ENCODE results near the gene ITGA6. TPM values are rescaled to one million over a fixed set of nuclear protein-coding genes. Genes with fewer than 3 reads are reported as not detected.

ITGA6 gene
- total RNA-seq, 2 donors from 2014 or later = 90.0 to 210 TPM

DNA sequence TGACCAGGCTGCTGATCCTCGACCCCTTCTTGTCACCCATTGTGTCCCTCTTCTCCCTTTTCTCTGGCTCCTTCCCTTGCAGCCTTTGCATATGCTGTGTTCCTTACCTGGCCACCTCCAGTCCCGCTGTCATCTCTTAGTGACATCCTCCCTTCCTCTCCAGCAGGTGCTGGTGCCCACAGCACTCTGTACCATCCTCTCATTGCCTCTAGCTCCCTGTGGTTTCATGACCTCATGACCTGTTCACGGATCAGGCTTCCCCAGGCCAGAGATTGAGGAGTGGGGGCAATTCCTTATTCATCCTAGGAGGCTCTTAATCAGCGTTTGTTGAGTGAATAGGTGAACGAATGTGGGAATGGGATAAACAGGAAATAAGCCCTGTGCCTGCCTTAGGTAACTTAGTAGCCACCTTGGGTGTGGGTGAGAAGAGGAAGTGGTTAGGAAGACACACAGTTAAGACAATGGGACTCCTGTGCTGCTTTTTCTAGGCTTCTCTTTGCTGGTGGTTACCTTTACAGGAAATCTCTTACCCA, 35.5 kb downstream of the ITGA6 start:
- TF ChIP-seq POLR2A (IDR thresholded peaks at IDR 0.05) = no peak
- TF ChIP-seq, protein P1, sequence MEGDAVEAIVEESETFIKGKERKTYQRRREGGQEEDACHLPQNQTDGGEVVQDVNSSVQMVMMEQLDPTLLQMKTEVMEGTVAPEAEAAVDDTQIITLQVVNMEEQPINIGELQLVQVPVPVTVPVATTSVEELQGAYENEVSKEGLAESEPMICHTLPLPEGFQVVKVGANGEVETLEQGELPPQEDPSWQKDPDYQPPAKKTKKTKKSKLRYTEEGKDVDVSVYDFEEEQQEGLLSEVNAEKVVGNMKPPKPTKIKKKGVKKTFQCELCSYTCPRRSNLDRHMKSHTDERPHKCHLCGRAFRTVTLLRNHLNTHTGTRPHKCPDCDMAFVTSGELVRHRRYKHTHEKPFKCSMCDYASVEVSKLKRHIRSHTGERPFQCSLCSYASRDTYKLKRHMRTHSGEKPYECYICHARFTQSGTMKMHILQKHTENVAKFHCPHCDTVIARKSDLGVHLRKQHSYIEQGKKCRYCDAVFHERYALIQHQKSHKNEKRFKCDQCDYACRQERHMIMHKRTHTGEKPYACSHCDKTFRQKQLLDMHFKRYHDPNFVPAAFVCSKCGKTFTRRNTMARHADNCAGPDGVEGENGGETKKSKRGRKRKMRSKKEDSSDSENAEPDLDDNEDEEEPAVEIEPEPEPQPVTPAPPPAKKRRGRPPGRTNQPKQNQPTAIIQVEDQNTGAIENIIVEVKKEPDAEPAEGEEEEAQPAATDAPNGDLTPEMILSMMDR (IDR thresholded peaks at IDR 0.05) = no peak
- no peaks in the 10 kb centered on the region for H3K27me3 ChIP-seq
- peak overlapping the region; percentile 63 to 74 (median 66) for H3K27ac ChIP-seq
- intact Hi-C loops (cut with DNase I) = loop anchor here (5.0 kb wide), 1 partner anchor 291 kb away; no protein-coding TSS in a partner anchor
- no peak for DNase-seq
- no peaks in the 10 kb centered on the region for H3K9me3 ChIP-seq
- ATAC-seq = no peak
- H3K4me3 ChIP-seq = no peak overlapping the region
- WGBS, 2 donors = 48 to 53% methylated on average over 5 of the region's 5 CpGs
- no peaks in the 10 kb centered on the region for H3K36me3 ChIP-seq (replicated peaks in 1 of 2; ENCODE audit: insufficient read depth in 1 of 2, low read depth in 2 of 2)
- peaks cover 66% of the 10 kb centered on the region for H3K4me1 ChIP-seq

DNA sequence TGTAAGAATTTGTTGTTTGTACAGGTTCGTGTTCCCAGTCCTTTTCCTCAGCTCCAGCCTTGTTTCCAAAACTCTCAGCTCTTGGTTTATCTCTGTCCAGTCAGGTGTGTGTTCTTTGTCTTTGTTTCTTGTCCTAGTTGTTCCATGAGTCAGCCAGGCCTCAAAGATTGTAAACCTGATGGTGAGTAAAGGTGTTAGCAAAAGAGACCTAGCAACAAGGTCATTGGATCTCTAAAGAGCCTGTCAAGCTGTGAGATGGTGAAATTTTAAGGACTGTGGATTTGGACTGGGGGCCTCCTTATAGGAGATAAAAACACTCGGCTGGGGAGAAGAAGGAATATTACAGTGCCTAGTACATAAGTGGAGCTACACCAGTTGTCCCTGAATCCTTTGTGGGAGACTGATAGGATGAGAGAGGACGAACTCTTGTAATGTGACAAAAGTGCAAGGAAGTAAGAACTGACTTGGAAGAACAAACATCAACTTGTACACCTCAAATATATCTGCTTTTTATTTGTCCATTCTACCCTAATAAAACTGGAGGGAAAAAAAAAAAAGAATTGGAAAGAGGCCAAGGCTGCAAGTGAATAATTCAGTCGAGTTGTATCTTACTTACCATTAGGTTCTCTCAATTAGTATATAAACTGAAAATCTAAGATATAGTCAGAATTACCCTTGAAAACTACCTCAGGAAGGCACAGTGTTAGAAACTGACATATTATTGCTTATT, 37.2 kb downstream of the ITGA6 start:
- ATAC-seq (peak; percentile 73), DNase-seq (peak; percentile 24 to 75 (median 51))
- Histone ChIP-seq H3K9me3 (no peaks in the 10 kb centered on the region), H3K27me3 (no peaks in the 10 kb centered on the region), H3K27ac (peak overlapping the region; percentile 63 to 74 (median 66)), H3K4me3 (no peak overlapping the region), H3K36me3 (replicated peaks in 1 of 2; ENCODE audit: insufficient read depth in 1 of 2, low read depth in 2 of 2) (no peaks in the 10 kb centered on the region), H3K4me1 (peaks cover 62% of the 10 kb centered on the region)
- no peak for TF ChIP-seq POLR2A (IDR thresholded peaks at IDR 0.05)
- TF ChIP-seq, protein P1 (IDR thresholded peaks at IDR 0.05) = no peak
- intact Hi-C loops (cut with DNase I) = loop anchor here (5.0 kb wide), 1 partner anchor 292 kb away; no protein-coding TSS in a partner anchor
- 30 to 37% methylated on average over 4 of the region's 4 CpGs for WGBS, 2 donors

- peaks cover 53% of the 10 kb centered on the region for H3K4me1 ChIP-seq
- no peaks in the 10 kb centered on the region for H3K36me3 ChIP-seq (replicated peaks in 1 of 2; ENCODE audit: insufficient read depth in 1 of 2, low read depth in 2 of 2)
- H3K4me3 ChIP-seq = no peak overlapping the region
- H3K27ac ChIP-seq = peak overlapping the region; percentile 63 to 74 (median 66)
- no peaks in the 10 kb centered on the region for H3K27me3 ChIP-seq
- TF ChIP-seq, protein P1 (IDR thresholded peaks at IDR 0.05) = peak; percentile 37 to 96 (median 93)
- TF ChIP-seq POLR2A (IDR thresholded peaks at IDR 0.05) = peak in 1 of 3 donors; percentile 20
- H3K9me3 ChIP-seq = no peaks in the 10 kb centered on the region
- intact Hi-C loops (cut with DNase I) = no loop called here
- ATAC-seq (peak; percentile 75), DNase-seq (peak; percentile 83 to 89 (median 85))
- WGBS, 2 donors = 29 to 34% methylated on average over 24 of the region's 24 CpGs
Measured at GRCh38 chr2:172465417-172466334, 38.3 kb downstream of the ITGA6 start.

DNA sequence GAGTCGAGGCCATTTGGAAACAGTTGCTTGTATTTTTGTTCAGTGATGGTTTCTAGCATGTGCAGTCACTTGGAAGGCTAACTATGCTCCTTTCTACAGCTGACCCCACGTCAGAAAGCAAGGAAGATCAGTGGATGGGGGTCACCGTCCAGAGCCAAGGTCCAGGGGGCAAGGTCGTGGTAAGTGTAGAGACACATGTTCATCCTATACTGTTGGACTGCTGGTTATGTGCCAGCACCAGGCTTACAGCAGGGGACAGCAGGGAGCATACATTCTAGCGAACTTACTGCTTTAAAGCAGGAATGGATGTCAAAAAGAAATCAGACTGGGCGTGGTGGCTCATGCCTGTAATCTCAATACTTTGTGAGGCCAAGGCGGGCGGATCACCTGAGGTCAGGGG, 40.0 kb downstream of the ITGA6 start:
- WGBS, 2 donors = 66 to 70% methylated on average over 8 of the region's 8 CpGs
- Histone ChIP-seq H3K4me1 (peaks cover 36% of the 10 kb centered on the region), H3K27ac (no peak overlapping the region), H3K4me3 (no peak overlapping the region), H3K36me3 (replicated peaks in 1 of 2; ENCODE audit: insufficient read depth in 1 of 2, low read depth in 2 of 2) (peaks cover 0 to 3% of the 10 kb centered on the region in 2 donors), H3K9me3 (no peaks in the 10 kb centered on the region), H3K27me3 (no peaks in the 10 kb centered on the region)
- intact Hi-C loops (cut with DNase I) = no loop called here
- TF ChIP-seq POLR2A (IDR thresholded peaks at IDR 0.05) = no peak
- TF ChIP-seq, protein P1 (IDR thresholded peaks at IDR 0.05) = no peak
- ATAC-seq = no peak
- no peak for DNase-seq

Measured in body of pancreas (tissue), 4 donors.